ENCODE measurements around the gene BLVRB.

DNA sequence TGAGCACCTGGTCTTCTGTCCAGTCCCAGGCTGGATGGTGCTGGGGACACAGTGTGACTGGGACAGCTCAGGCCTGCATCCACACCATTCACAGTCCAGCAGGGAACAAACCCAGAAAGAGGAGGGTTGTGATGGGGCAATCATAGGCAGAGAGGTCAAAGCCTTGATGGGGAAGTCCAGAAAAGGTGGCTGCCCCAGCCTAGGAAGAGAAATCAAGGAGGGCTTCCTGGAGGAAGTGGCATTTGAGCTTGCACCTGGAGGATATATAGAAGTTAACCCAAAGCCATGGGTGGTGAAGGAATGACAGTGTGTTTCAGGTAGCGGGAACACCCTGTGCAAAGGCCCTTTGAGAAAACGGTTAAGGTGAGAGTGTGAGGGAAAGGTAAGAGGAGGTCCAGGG lies 49.8 kb downstream of the BLVRB start:
- TF ChIP-seq FOXA1 (IDR thresholded peaks at IDR 0.05), result no peak
- TF ChIP-seq, protein P1, sequence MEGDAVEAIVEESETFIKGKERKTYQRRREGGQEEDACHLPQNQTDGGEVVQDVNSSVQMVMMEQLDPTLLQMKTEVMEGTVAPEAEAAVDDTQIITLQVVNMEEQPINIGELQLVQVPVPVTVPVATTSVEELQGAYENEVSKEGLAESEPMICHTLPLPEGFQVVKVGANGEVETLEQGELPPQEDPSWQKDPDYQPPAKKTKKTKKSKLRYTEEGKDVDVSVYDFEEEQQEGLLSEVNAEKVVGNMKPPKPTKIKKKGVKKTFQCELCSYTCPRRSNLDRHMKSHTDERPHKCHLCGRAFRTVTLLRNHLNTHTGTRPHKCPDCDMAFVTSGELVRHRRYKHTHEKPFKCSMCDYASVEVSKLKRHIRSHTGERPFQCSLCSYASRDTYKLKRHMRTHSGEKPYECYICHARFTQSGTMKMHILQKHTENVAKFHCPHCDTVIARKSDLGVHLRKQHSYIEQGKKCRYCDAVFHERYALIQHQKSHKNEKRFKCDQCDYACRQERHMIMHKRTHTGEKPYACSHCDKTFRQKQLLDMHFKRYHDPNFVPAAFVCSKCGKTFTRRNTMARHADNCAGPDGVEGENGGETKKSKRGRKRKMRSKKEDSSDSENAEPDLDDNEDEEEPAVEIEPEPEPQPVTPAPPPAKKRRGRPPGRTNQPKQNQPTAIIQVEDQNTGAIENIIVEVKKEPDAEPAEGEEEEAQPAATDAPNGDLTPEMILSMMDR (IDR thresholded peaks at IDR 0.05; ENCODE audit: low read depth, low read length, missing input control), result no peak
- no peak for TF ChIP-seq RXRA (IDR thresholded peaks at IDR 0.05)
- TF ChIP-seq TAF1 (conservative IDR thresholded peaks at IDR 0.05), result no peak
- no peak for TF ChIP-seq SP1 (IDR thresholded peaks at IDR 0.05)
- TF ChIP-seq REST (IDR thresholded peaks at IDR 0.05), result no peak

All from liver (tissue), 3 donors.